Right lobe of liver (tissue), 4 donors: Measurements from ENCODE around the gene STK11.

ENCODE experiments used
- CTCF ChIP-seq, 4 donors: fragments of 200-600 bp in 3 of 4; fragments of 450-650 bp in 1 of 4; IDR thresholded peaks; one replicate each; pipeline versions ENCODE4 v1.5.1 to v1.8.0; 2016 to 2022; ENCODE audit warnings: antibody characterized with exemption in 4 of 4, mild to moderate bottlenecking in 2 of 4
- POLR2A ChIP-seq: fragments of 450-650 bp; IDR thresholded peaks from one replicate; pipeline ENCODE4 v1.6.1; 2017; ENCODE audit warnings: antibody characterized with exemption, mild to moderate bottlenecking
- donor health status: DM: no; HTN: no; CAD: no.
- donor health status: DM: no; HTN: no; CAD: no.
- donor health status: DM: no; HTN: yes; CAD: no.

GRCh38 chr19:1164684-1165531 lies 40.7 kb upstream of the STK11 start:
- TF ChIP-seq CTCF (IDR thresholded peaks at IDR 0.05): no peak
- TF ChIP-seq POLR2A: no peak
